DOHH2 (cell line): Measurements from ENCODE around the gene DCST2.

Experiments
- CTCF ChIP-seq: fragments of 200-600 bp; sonication (generic); IDR thresholded peaks from one replicate; pipeline ENCODE4 v1.5.1; 2014; ENCODE audit warnings: antibody characterized with exemption, mild to moderate bottlenecking, low read depth, low read length; ENCODE audit not compliant: poor library complexity, severe bottlenecking
- EZH2phosphoT487 ChIP-seq: fragments of 200-600 bp; sonication (generic); IDR thresholded peaks from 2 replicates; pipeline ENCODE4 v1.6.1; 2017; ENCODE audit warnings: borderline replicate concordance, mild to moderate bottlenecking, antibody characterized with exemption, low read length, moderate library complexity, mixed read lengths

DNA sequence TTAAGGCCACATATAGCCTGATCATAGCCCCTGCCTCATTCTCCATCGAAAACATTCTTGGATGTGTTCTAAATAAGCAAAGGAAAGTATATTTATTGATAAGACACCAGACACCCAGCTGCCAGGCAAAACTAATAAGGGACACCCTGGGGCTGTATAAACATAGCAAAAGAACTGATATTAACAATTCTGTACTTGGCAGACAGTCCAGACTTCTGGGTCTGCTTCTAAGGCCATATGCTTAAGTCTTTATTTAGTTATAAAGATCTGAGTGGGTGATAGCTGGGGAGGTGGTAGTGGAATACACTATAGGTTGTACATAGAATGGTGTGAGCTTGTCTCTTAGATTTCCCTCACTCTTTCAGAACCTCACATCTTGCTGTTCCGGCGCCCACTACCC, 55.2 kb downstream of the DCST2 start:
- TF ChIP-seq CTCF (no peak), EZH2phosphoT487 (no peak)
